ENCODE measurements around the gene ITFG1. TPM values are rescaled to one million over a fixed set of nuclear protein-coding genes. Genes with fewer than 3 reads are reported as not detected.

The ITFG1 gene
- total RNA-seq: 46.1 and 54.2 TPM in 2 replicates

DNA sequence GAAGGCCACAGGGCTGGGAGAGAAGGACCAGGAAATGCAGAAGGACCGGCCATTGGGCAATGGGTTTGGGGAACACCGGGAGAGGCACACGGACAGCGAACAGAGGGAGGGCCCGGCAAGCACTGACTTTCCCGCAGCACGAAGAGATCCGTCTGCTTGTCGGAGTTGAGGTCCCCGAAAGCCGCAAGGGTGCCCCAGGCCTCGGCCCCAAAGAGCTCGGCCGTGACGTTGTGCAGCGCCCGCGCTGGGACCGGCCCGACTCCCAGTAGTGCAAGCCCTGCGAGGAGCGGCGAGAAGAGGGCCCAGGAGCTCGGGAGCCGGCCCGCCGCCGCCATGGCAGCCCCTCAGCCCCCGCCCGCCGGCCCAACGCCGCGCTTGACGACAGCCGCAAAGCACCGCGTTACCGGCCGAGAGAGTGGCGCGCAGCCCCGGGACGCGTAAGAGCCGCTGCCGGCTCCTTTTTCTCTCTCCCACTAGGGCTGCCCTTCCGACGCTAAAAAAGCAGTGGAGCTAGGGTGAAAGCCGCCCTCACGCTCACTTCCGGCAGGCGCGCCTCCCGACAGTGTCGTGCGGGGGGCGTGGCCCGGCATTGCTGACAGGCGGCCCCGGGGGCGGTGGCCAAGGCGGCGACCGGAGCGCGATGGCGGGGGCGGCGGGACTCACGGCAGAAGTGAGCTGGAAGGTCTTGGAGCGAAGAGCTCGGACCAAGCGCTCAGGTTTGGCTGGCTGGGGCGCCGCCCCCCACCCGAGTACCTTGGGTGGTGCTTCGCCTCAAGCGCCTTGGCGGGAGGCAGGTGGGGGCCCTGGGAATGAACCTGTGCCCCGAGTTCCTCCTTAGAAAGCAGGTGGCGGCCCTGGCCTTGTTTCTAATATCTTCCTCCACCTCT lies at the start of gene ITFG1, which contains the start of gene PHKB:
ITFG1 (minus strand) TSS at position 353 of the 887 bp plus-strand sequence; CDS start at position 335, 18 bp downstream.
PHKB (plus strand) TSS at position 621 of the 887 bp plus-strand sequence; CDS start at position 641, 20 bp downstream.

DNA sequence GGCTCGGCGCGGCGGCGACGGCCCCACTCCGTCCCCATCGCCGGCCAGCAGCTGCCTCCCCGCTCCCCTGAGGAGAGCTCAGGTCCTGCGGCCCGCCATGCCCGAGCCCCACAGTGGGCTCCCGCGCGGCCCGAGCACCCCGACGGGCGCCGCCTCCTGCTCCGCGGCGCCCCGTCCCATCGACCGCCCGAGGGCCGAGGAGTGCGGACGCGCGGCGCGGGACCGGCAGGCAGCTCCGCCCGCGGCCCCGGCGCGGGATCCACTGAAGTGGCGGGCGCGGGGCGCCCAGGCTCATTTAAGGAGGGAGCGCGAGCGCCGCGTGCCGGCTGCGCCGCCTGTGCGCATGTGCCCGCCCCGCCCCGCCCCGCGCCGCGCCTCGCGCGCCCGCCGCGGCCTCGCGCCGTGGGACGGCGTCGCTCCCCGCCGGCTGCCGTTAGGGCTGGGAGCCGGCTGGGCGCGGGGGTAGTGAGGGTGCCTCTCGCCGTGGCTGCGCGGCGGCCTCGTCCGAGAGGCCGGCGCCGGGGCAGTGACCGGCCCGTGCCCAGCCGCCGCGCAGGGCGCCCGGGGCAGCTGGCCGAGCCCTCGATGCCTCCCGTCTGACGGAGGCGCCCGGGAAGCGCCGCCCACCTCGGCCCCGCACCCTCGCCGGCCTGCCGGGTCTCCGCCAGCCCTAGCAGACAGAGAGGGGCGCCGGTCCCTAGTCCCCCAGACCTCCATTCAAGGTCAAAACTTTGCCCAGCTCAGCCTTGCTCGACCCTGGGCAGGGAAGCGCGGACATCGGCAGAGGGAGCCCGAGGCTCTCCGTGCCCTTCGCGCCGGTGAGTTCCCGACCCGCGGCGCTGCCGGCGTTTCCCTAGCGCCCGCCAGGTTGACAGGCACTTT lies 316.9 kb downstream of the ITFG1 start, which contains the start of gene NETO2:
NETO2 (minus strand) TSS at position 269 of the 882 bp plus-strand sequence. CDS start 333 bp downstream, outside the sequence.

Small RNAs within 50 kb of the gene (small RNA-seq; reads per million reads assigned to genes)
- gene RF00019 (not detected), gene RNA5SP425 (not detected)

Other genes with a start within 250 kb of the ITFG1 start
- 64.4 and 82.0 TPM in 2 replicates for gene PHKB, start 268 bp upstream of the ITFG1 start, total RNA-seq